ENCODE data around the gene FSCN2.

Gene FSCN2

DNA sequence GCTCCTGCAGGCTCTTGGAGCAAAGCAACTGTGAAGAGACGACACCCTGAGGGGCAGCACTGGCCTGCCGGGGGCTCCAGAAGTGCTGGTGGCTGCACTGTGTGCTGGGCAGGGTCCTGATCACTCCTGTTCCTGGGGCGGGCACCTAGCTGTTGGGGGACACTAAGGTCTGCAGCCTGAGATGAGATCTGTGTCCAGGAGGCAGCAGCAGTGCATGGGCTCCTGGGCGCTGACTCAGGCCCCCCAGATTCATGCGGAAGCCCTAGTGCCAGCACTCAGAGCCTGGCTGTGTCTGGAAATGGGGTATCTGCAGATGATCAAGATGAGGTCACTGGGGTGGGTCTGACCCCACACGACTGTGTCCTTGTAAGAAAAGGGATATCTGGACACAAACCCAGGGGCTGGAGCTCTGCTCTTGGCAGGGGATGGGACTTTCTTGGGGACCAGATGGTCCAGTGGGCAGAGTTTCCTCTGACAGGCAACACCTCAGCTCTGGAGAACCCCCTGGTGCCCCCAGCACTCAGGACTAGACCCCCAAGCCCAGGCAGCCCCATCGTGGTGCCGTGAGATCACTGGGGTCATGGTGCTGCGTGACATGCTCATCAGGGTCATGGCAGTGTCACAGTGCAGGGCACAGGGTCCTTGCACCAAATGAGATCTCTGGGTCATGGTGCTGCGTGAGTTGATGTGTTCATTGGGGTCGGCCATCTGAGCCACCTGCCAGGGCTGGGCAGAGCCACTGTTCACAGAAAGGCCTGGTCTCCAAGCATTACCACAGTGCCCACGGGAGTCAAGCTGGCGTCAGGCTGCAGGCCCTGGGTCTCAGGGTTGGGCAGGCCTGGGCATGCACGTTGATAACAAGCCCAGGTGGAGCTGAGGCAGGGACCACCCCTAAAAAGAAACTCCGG is 14.5 kb downstream of the FSCN2 start:
- no peak for DNase-seq (ENCODE audit: low spot score)
- TF ChIP-seq, protein P1, sequence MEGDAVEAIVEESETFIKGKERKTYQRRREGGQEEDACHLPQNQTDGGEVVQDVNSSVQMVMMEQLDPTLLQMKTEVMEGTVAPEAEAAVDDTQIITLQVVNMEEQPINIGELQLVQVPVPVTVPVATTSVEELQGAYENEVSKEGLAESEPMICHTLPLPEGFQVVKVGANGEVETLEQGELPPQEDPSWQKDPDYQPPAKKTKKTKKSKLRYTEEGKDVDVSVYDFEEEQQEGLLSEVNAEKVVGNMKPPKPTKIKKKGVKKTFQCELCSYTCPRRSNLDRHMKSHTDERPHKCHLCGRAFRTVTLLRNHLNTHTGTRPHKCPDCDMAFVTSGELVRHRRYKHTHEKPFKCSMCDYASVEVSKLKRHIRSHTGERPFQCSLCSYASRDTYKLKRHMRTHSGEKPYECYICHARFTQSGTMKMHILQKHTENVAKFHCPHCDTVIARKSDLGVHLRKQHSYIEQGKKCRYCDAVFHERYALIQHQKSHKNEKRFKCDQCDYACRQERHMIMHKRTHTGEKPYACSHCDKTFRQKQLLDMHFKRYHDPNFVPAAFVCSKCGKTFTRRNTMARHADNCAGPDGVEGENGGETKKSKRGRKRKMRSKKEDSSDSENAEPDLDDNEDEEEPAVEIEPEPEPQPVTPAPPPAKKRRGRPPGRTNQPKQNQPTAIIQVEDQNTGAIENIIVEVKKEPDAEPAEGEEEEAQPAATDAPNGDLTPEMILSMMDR (IDR thresholded peaks at IDR 0.05; ENCODE audit: borderline replicate concordance, control extremely low read depth, extremely low read depth, insufficient read depth, missing control alignments), result no peak
- in situ Hi-C loops (cut with MboI; ENCODE audit: low sequenced_read_pairs, unreplicated experiment), result no loop called here

DNA sequence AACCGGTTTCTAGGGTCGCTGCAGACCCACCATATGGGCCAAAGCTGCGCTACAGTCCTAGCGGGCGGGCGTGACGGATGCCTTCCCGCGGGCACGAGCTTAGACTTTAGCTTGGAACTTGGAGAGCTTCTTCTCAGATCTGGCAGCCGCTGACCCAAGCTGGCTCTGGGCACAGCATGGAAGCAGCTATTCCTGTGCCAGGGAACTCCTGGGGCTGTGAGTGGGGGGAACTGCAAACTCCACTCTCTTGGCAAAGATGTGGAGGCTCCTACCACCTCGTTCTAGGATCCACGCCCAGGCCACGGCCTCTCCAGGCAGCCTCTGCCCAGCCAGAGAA is 15.1 kb downstream of the FSCN2 start:
- no peak for DNase-seq (ENCODE audit: low spot score)
- in situ Hi-C loops (cut with MboI; ENCODE audit: low sequenced_read_pairs, unreplicated experiment), result no loop called here

DNA sequence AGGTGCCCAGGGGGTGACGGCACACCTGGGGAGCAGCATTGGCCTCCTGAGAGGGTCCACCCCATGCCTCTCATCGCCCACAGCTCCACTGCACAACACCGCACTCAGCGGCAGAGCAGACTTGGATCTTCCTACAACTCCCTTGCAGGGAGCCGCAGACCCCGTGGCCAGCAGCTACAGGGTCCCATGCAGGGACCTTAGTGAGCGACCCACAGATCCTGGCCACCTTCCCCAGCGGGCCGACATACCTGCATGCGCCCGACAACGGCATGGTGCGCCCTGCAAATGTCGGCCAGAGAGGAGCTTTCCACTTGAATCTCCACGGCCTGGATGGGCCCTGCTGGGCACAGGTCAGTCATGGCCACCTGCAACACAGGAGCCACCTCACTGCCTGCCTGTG is 15.6 kb downstream of the FSCN2 start:
- in situ Hi-C loops (cut with MboI; ENCODE audit: low sequenced_read_pairs, unreplicated experiment), result no loop called here
- DNase-seq (ENCODE audit: low spot score), result no peak
- TF ChIP-seq, protein P1 (IDR thresholded peaks at IDR 0.05; ENCODE audit: borderline replicate concordance, control extremely low read depth, extremely low read depth, insufficient read depth, missing control alignments), result no peak

More for the DNA sequence above, 15.1 kb downstream of the FSCN2 start:
- TF ChIP-seq, protein P1 (IDR thresholded peaks at IDR 0.05; ENCODE audit: borderline replicate concordance, control extremely low read depth, extremely low read depth, insufficient read depth, missing control alignments), result no peak

DNA sequence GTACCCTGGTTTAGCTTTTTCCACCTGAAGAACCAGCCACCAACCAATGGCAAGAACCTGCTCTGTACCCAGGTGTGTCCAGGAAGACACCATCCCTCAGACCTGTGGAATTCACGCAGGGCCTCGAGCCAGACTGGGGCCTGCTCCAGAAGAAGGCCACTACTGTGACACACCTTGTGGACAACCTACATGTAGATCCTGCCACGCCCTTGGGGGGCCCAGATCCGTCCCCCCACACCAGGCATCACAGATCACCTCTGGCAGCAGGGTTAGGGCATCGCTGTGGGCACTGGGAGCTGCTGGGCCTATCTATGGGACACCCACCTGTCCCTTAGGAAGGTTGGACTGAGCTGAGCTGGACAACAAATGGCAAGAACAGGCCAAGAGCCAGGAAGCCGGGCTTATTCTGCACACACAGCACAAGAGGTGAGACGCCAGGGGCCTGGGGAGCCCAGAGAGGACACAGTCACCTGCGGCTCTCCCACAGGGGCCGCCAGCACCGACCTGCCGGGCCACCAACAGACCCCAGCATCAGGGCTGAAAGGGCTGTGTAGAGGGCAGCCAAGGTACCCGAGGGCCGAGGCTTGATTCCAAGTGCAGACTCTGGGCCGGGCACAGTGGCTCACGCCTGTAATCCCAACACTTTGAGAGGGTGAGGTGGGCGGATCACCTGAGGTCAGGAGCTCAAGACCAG is 16.3 kb downstream of the FSCN2 start:
- DNase-seq (ENCODE audit: low spot score), result no peak
- in situ Hi-C loops (cut with MboI; ENCODE audit: low sequenced_read_pairs, unreplicated experiment), result no loop called here
- TF ChIP-seq, protein P1 (IDR thresholded peaks at IDR 0.05; ENCODE audit: borderline replicate concordance, control extremely low read depth, extremely low read depth, insufficient read depth, missing control alignments), result no peak

DNA sequence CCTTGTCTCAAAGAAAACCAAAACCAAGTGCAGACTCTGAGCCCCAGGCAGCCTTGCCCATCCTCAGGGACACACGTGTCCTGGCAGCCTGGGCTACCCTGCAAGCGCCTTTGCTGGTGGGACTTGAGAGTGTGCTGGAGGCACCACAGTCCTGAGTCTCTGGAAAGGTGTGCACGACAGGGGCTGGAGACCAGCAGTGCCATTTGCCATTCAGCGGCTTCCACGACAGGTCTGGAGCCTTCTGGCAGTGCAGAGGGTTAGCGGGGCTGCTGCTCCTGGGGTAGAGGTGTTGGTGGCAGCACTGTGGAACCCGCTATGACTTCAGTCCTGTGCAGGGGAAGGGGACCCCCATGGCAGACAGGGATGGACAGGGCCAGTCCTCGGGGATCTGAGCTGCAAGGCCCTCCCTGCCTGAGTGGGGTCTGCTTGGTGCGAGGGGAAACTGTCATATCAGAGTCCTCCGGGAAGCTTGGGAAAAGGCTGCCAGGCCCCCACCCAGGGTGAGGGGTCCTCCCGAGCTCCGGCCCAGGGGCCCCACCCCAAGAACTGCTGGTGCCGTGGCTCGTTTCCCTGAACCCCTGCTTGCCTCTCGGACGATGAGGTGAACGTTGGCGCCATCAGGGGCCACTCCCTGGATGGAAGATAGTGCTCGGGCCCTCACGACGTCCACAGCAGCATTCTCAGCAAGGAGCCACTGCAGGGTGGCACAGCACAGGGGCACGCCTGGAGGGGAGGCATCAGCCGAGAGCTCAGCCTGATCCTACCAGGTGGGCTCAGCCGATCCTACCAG is 17.2 kb downstream of the FSCN2 start:
- no peak for DNase-seq (ENCODE audit: low spot score)
- TF ChIP-seq, protein P1 (IDR thresholded peaks at IDR 0.05; ENCODE audit: borderline replicate concordance, control extremely low read depth, extremely low read depth, insufficient read depth, missing control alignments), result no peak
- in situ Hi-C loops (cut with MboI; ENCODE audit: low sequenced_read_pairs, unreplicated experiment), result no loop called here

DNA sequence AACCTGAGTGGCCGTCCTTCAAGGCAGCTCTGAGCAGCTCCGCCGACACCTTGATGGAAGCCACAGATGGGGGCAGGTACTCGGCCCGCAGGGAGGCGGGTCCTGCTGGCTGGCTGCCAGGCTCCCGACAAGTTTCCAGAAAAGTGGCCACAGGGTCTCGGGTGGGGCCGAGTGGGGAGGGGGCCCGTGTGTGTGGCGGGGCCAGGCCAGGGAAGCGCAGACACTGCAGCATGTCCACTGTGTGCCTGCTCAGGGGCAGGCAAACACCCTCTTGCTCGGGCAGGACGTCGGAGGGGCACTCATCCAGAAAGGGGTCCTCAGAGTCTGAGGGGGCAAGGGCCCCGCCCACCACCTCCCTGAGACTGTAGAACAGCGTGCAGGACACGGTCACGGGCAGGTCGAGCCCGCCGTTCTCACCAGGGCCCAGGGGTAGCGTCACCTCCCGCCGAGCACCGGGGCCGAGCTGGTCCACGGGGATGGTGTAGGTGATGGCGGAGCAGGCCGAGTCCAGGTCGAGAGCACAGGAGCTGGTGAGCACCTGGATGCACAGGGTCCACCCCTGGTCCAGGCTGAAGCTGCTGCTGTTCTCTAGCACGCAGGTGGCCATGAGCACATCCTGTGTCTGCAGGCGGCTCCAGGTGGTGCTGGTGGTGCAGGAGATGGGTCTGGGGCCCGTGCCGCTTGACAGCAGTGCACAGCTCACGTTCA is 18.9 kb downstream of the FSCN2 start:
- in situ Hi-C loops (cut with MboI; ENCODE audit: low sequenced_read_pairs, unreplicated experiment), result no loop called here
- TF ChIP-seq, protein P1 (IDR thresholded peaks at IDR 0.05; ENCODE audit: borderline replicate concordance, control extremely low read depth, extremely low read depth, insufficient read depth, missing control alignments), result no peak
- DNase-seq (ENCODE audit: low spot score), result no peak
